H9 (cell line): Measurements from ENCODE around the gene EHD1. TPM values are rescaled to one million over a fixed set of nuclear protein-coding genes. Genes with fewer than 3 reads are reported as not detected.
A peak's percentile ranks its signal among the peaks of the same experiment; 100 is the strongest.

ENCODE experiments used
- DNase-seq: peaks from one replicate; pipeline ENCODE4 v3.0.0-alpha.2; 2017
- H2AFZ ChIP-seq: one replicate; pipeline ENCODE4 v1.6.1; 2013; ENCODE audit warnings: mild to moderate bottlenecking, low read length, control low read depth, moderate library complexity
- H2AK5ac ChIP-seq: 2 replicates; pipeline ENCODE4 v1.6.1; 2013; ENCODE audit warnings: low read length, control low read depth, mixed read lengths; ENCODE audit not compliant: insufficient read length
- H2BK120ac ChIP-seq: one replicate; pipeline ENCODE4 v1.6.1; 2013; ENCODE audit warnings: low read depth, mild to moderate bottlenecking, low read length, control low read depth, inconsistent platforms; ENCODE audit not compliant: poor library complexity, severe bottlenecking
- H2BK12ac ChIP-seq: 2 replicates; pipeline ENCODE4 v1.6.1; 2013; ENCODE audit warnings: low read length, control low read depth, mixed read lengths, low read depth; ENCODE audit not compliant: insufficient read length
- H2BK15ac ChIP-seq: 2 replicates; pipeline ENCODE4 v1.6.1; 2013; ENCODE audit warnings: low read depth, low read length, control low read depth
- H2BK20ac ChIP-seq: one replicate; pipeline ENCODE4 v1.6.1; 2013; ENCODE audit warnings: low read depth, mild to moderate bottlenecking, low read length, control low read depth, inconsistent platforms; ENCODE audit not compliant: poor library complexity, severe bottlenecking
- H2BK5ac ChIP-seq: 2 replicates; pipeline ENCODE4 v1.6.1; 2013; ENCODE audit warnings: low read length, control low read depth, mixed read lengths; ENCODE audit not compliant: insufficient read length
- H3K14ac ChIP-seq: 2 replicates; pipeline ENCODE4 v1.6.1; 2013; ENCODE audit warnings: low read length, control low read depth; ENCODE audit not compliant: insufficient read depth
- H3K18ac ChIP-seq: 2 replicates; pipeline ENCODE4 v1.6.1; 2013; ENCODE audit warnings: low read depth, mild to moderate bottlenecking, mixed read lengths, low read length, control low read depth; ENCODE audit not compliant: insufficient read length
- H3K23ac ChIP-seq: 2 replicates; pipeline ENCODE4 v1.6.1; 2013; ENCODE audit warnings: low read length, control low read depth, mixed read lengths, low read depth; ENCODE audit not compliant: insufficient read length
- H3K23me2 ChIP-seq: 2 replicates; pipeline ENCODE4 v1.6.1; 2013; ENCODE audit warnings: low read depth, mild to moderate bottlenecking, mixed read lengths, low read length, control low read depth; ENCODE audit not compliant: insufficient read length, poor library complexity, severe bottlenecking
- H3K27ac ChIP-seq: 2 replicates; pipeline ENCODE4 v1.5.1; 2013; ENCODE audit warnings: low read length, control low read depth, mixed read lengths, low read depth; ENCODE audit not compliant: insufficient read length
- H3K27me3 ChIP-seq: 2 replicates; pipeline ENCODE4 v1.6.1; 2013; ENCODE audit warnings: low read length, control low read depth, inconsistent platforms; ENCODE audit not compliant: insufficient read depth
- H3K4ac ChIP-seq: 2 replicates; pipeline ENCODE4 v1.6.1; 2013; ENCODE audit warnings: low read depth, mild to moderate bottlenecking, control low read depth, inconsistent platforms, low read length, moderate library complexity
- H3K4me1 ChIP-seq: 2 replicates; pipeline ENCODE4 v1.6.1; 2013; ENCODE audit warnings: low read length, control low read depth, inconsistent platforms; ENCODE audit not compliant: insufficient read depth
- H3K4me2 ChIP-seq: 2 replicates; pipeline ENCODE4 v1.6.1; 2013; ENCODE audit warnings: low read length, control low read depth, mixed read lengths; ENCODE audit not compliant: insufficient read length, insufficient read depth
- H3K56ac ChIP-seq: 2 replicates; pipeline ENCODE4 v1.6.1; 2013; ENCODE audit warnings: low read depth, mild to moderate bottlenecking, mixed read lengths, low read length, control low read depth; ENCODE audit not compliant: insufficient read length
- H3K79me1 ChIP-seq: 2 replicates; pipeline ENCODE4 v1.6.1; 2013; ENCODE audit warnings: low read depth, mild to moderate bottlenecking, moderate library complexity, low read length, control low read depth, inconsistent platforms; ENCODE audit not compliant: insufficient read depth, poor library complexity, severe bottlenecking
- H3K79me2 ChIP-seq: 2 replicates; pipeline ENCODE4 v1.6.1; 2013; ENCODE audit warnings: low read length, control low read depth, inconsistent platforms; ENCODE audit not compliant: insufficient read depth
- H3K9ac ChIP-seq: 2 replicates; pipeline ENCODE4 v1.6.1; 2013; ENCODE audit warnings: low read length, control low read depth, mixed read lengths; ENCODE audit not compliant: insufficient read length; ENCODE audit errors: extremely low read depth
- H3K9me3 ChIP-seq: one replicate; pipeline ENCODE4 v1.6.1; 2013; ENCODE audit warnings: low read depth, low read length, inconsistent platforms; ENCODE audit not compliant: control insufficient read depth
- H3T11ph ChIP-seq: one replicate; pipeline ENCODE4 v1.6.1; 2013; ENCODE audit warnings: mild to moderate bottlenecking, low read length, control low read depth, inconsistent platforms
- H4K20me1 ChIP-seq: one replicate; pipeline ENCODE4 v1.6.1; 2013; ENCODE audit not compliant: control insufficient read depth, insufficient read length, insufficient read depth
- H4K5ac ChIP-seq: 2 replicates; pipeline ENCODE4 v1.6.1; 2013; ENCODE audit warnings: low read depth, mild to moderate bottlenecking, mixed read lengths, low read length, control low read depth; ENCODE audit not compliant: insufficient read length
- H4K8ac ChIP-seq: replicated peaks from 2 replicates; pipeline ENCODE4 v1.6.1; 2013; ENCODE audit warnings: low read length, control low read depth, mixed read lengths, low read depth; ENCODE audit not compliant: insufficient read length
- H4K91ac ChIP-seq: 2 replicates; pipeline ENCODE4 v1.6.1; 2013; ENCODE audit warnings: low read depth, mild to moderate bottlenecking, moderate library complexity, mixed read lengths, low read length, control low read depth; ENCODE audit not compliant: insufficient read length
- H3K27ac Mint-ChIP-seq, 3 experiments: 2 replicates in 2 of 3; 3 replicates in 1 of 3; pipeline ENCODE4 v1.8.0; 2020 to 2021; ENCODE audit warnings: mixed read lengths in 3 of 3, mild to moderate bottlenecking in 1 of 3, moderate library complexity in 1 of 3
- H3K27me3 Mint-ChIP-seq: 2 replicates; pipeline ENCODE4 v1.8.0; 2021; ENCODE audit warnings: low read depth, mild to moderate bottlenecking, moderate library complexity, mixed read lengths
- H3K36me3 Mint-ChIP-seq, 3 experiments: 2 replicates in 2 of 3; 3 replicates in 1 of 3; pipeline ENCODE4 v1.8.0; 2020 to 2021; ENCODE audit warnings: low read depth in 3 of 3, mixed read lengths in 3 of 3; ENCODE audit not compliant: insufficient read depth in 1 of 3
- H3K4me1 Mint-ChIP-seq, 2 experiments: 2 replicates each; pipeline ENCODE4 v1.8.0; 2020; ENCODE audit warnings: mixed read lengths in 2 of 2
- H3K4me3 Mint-ChIP-seq, 2 experiments: 2 replicates in 1 of 2; 3 replicates in 1 of 2; pipeline ENCODE4 v1.8.0; 2020 to 2021; ENCODE audit warnings: mild to moderate bottlenecking in 2 of 2, mixed read lengths in 2 of 2, moderate library complexity in 1 of 2
- H3K9me3 Mint-ChIP-seq, 2 experiments: 2 replicates in 1 of 2; 3 replicates in 1 of 2; pipeline ENCODE4 v1.8.0; 2020; ENCODE audit warnings: mild to moderate bottlenecking in 2 of 2, mixed read lengths in 2 of 2, moderate library complexity in 1 of 2
- CTCF ChIP-seq: fragments of 200-600 bp; sonication (generic); conservative IDR thresholded peaks from 3 replicates; pipeline ENCODE4 v1.8.0; 2021; ENCODE audit warnings: antibody characterized with exemption, mild to moderate bottlenecking
- WGBS: extraction: QIAGEN DNeasy Blood & Tissue Kit; methylation state at CpG from one replicate; pipeline ENCODE4 v1.1.7; 2013; ENCODE audit warnings: missing lambda C conversion rate, low lambda C conversion rate, mixed read lengths; ENCODE audit not compliant: insufficient read length; ENCODE audit errors: extremely low coverage; 5-methylcytosine and 5-hydroxymethylcytosine counted together
- total RNA-seq: library from RNA; stranded (reverse); gene quantifications from 2 replicates; pipeline ENCODE4 v1.2.1, GENCODE V29; 2021

EHD1 gene
- total RNA-seq, 1 experiment from 2014 or later: 31.0 TPM

- Histone ChIP-seq H4K5ac (no peak overlapping the region), H3K4me2 (no peak overlapping the region), H3K18ac (no peak overlapping the region), H3K9me3 (no peaks in the 10 kb centered on the region), H2BK12ac (no peak overlapping the region), H2BK5ac (no peak overlapping the region), H3K23ac (no peak overlapping the region), H2BK15ac (no peak overlapping the region), H3K4me1 (no peaks in the 10 kb centered on the region; the same call in 1 of the 2 replicates), H4K8ac (no peak overlapping the region), H3K56ac (no peak overlapping the region), H3K9ac (no peak overlapping the region), H4K20me1 (no peaks in the 10 kb centered on the region), H4K91ac (no peak overlapping the region), H3K79me1 (no peaks in the 10 kb centered on the region), H3K14ac (no peak overlapping the region), H3K27me3 (no peaks in the 10 kb centered on the region), H3K79me2 (no peaks in the 10 kb centered on the region), H3K23me2 (no peaks in the 10 kb centered on the region), H2BK20ac (no peak overlapping the region), H2BK120ac (no peak overlapping the region), H3K27ac (no peak overlapping the region), H2AK5ac (no peak overlapping the region), H3T11ph (no peak overlapping the region), H2AFZ (no peak overlapping the region), H3K4ac (no peak overlapping the region)
- Mint-ChIP-seq H3K4me3 (no peak overlapping the region), H3K27me3 (no peaks in the 10 kb centered on the region), H3K27ac (peak overlapping the region in 1 of 3 experiments; percentile 28; a peak in 1 of 7 replicates), H3K36me3 (peaks cover 2 to 14% (median 11%) of the 10 kb centered on the region in 3 experiments; a peak in 6 of 7 replicates), H3K9me3 (no peaks in the 10 kb centered on the region), H3K4me1 (peaks cover 17 to 18% of the 10 kb centered on the region in 2 experiments)
- TF ChIP-seq CTCF: no peak
- DNase-seq: no peak
- WGBS: no CpG with 5 or more reads among the region's 27 CpGs
Measured at GRCh38 chr11:64853709-64854108, 24.7 kb downstream of the EHD1 start.
